IPS-NIHi11 (cell line): ENCODE results near the gene RAPGEF5.

Source experiments
- DNase-seq: peaks from one replicate; pipeline ENCODE4 v3.0.0; 2012; ENCODE audit warnings: mixed read lengths, low spot score

RAPGEF5 gene

DNA sequence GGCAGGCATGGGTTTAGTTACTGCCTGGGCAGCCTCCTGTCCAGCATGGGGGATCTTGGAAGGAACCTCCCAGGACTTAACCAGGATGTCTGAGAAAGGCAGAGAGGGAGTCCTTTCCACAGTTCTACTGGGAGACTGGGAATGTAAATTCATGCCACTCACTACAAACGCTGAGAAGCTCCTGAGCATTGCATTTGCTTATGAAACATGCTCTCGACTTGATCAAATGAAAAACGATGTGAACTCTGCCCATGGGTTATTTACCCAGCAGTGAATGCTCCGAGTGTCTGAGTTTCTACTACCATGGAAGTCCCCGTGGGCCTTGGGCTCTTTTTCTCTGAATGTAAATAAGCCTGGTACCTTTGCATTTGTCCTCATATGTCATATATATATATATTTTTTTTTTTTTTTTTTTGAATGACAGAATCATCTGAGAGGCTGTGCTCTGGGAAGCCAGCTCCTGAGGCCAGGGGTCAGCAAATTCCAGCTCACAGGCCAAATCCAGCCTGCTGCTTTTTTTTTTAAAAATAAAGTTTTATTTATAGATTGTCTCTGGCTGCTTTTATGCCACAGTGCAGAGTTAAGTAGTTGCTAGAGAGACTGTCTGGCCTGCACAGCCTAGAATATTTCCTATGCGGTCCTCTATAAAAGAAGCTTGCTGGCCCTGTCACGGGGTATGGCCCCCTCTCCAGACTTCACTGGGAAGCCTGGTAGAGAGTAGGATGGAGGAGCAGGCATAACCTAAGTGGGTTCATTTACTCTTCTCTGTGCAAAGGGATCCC lies 21.4 kb upstream of the RAPGEF5 start:
- DNase-seq, result no peak

DNA sequence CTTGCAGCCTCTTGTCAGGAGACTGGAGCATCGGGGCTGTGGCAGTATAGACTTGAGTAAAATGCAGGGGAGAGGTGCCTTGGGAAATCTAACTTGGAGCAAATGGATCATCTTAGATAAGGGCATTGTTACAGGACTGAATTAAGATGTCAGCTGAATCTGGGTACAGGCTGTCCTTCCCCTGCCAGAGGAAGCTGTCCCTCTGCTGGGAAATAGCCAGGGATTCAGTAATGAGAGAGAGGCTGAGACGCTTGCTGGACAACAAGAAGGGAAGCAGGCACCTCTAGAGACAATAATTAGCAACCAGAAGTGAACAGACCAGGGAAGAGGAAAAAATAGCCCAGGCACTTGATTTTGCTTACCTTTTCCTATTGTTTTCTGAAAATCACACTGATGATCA lies 20.7 kb upstream of the RAPGEF5 start:
- no peak for DNase-seq

DNA sequence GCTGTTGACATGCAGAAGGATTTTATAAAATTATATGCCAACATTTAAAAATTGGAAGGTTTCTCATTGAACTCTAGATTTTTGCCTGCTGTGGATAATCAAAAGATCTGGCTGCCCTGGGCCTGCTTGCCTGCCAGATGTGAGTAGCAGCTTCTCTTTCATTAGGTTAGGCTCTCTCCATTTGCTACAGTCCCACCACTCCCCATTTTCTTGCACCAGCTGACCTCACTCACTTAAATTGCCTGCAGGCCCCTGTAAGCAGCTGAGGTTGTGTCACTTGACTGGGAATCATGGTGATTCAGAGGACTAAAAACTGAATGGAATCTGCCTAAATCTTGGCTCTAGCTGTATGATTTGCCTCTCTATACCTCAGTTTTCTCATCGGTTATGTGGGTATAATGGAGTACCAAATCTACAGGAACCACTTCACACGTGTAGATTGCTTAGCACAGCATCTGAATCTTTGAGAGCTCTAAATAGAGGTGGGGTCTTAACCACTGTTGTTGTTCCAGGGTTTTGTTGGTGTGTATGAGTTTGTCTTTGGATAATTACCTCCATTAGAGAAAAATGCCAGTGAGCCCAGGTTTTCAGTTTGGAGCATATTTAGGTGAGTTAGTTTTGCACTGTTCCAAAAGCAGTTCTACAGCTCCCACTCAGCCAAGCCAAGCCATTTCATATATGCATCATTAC lies 18.6 kb upstream of the RAPGEF5 start:
- no peak for DNase-seq

DNA sequence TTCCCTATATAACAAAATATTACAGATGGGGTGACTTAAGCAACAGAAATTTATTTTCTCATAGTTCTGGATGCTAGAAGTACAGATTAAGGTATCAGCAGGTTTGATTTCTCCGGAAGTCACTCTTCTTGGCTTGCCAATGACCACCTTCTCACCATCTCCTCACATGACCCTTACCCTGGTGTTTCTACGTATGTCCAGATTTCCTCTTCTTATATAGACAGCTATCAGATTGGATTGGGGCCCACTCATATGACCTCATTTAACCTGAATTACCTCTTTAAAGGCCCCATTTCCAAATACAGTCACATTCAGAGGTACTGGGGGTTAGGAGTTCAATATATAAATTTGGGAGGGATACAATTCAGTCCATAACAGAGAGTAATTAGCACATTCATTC lies 17.0 kb upstream of the RAPGEF5 start:
- DNase-seq, result no peak

DNA sequence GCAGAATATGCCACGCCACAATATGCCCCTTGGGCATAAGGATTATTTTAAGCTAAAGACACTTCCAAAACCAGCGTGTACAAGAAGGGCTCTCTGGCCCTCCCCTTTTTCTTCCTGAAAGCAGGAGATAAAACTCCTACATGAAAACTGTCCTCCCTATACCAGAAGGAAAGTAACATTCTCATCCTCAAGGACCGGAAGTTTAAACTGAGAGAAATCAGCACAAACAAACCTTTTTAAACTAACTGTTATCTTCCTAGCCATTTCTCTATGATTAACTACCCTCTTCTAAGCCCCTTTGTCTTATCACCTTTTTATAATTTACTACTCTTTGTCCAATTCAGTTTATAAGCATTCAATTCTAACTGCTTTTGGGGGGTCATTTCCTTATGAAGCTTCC lies 16.4 kb upstream of the RAPGEF5 start:
- no peak for DNase-seq

DNA sequence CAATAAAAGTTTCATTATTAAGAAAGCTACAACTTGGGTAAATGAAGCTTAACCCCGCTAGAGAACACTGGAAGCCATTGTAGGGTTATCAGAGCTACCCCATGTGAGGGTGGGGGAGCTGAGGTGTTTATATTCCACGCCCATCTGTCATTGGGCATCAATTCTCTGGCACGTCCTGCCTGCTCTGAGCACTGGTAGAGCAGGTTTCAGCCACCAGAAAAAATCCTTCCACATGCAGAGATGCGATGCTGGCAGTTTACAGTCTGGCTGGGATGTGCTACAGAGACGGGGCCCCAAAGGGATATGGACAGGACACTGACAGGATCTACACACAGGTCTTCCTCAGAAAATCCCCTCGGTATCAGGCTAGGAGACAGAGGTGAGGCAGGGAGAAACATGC lies 15.9 kb upstream of the RAPGEF5 start:
- no peak for DNase-seq

DNA sequence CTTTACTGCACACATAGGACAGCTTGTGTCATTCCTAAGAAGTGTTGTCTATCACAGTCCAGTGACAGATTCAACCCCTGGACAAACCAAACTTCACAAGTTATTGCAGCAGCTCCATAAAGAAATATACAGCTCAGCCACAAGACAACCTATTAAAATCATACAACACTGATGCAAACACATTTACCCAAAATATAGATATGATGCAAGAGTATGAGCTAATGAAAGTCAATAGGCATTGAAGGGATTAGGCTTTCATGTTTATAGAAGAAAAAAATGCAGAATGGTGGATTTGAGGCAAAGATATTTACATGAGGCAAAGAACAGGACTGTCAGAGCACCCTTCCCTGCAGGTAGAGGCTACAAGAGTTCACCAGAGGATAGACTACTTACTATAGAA lies 14.9 kb upstream of the RAPGEF5 start:
- DNase-seq, result no peak

DNA sequence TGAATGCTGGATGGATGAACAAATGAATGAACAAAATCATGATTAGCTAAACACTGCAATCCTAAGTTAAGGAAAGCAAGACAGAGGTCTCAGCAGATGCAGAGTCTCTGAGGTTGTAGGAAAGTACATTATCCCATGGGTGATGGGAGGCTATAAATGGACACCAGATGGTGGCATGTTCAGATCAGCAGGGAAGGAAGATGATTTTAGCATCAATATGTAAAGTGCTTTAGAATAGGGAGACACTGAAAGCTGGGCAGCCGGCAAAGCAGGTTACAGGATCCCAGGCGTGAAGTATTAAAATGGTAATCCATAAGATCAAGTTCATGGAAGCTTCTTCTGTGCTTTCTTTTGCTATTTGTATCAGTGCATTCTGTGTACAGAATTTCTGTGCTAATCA lies 7.9 kb upstream of the RAPGEF5 start:
- no peak for DNase-seq

DNA sequence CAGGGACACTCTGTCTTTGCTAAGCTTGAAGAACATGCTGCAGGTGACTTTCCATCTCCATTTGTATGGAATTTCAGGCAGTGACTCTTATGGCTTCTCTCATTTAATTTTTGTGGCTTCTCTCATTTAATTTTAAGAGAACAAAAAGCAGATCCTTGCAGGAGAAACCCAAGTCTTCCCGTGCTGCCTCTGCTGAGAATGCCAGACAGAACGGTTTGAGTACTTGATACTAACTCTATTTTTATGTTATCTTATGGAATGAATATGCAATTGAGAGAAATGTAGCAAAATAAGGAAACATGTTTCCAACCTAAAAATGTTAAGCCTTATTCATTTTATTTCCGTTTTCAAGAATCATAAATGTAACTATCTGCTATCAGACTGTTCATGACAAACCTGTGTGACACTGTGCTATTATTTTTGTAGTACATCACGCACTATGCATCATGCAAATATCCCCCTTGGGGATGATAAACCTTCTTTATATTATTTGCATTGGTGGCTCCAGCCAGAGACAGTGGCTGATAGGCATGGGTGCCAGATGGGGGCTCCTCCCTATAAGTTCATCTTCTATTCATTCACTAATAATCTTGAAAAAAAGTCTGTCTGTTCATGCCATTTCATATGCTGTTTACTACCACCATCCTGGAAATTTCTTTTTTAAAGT lies 6.9 kb upstream of the RAPGEF5 start:
- DNase-seq, result no peak

DNA sequence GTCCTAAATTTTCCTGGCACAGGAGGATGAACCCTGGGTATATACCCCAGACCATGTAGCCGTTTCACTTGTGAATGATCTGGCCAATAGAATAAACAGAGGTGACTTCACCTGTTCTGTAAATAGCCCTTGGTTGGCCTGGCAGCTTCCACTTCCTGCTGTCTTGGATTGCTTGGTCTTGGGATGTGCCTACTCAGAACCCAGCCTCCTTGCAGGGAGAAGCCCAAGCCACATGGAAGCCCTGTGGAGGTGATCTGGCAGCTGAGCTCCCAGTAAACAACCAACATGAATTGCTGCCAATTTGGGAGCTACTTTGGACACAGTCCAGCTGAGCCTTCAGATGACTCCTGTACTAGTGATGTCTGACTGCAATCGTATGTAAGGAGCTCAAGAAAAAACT lies 4.8 kb upstream of the RAPGEF5 start:
- DNase-seq, result no peak

DNA sequence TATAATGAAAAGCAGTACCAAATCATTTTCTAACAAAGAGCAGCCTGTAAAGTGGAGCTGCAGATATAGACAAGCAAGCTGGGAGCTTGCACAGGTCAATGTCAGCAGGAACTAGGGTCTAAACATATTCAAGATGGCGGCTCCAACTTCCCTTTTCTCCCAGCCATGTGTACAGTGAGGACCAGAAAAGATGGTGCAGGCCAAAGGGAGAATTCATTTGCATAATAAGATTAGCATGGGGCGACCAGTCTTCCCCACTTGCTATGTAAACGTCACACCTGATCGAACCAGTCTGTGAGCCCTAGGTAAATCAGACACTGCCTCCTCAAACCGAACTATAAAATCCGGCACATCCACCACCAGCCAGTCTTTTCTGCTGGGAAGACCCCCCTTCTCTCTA lies 4.4 kb upstream of the RAPGEF5 start:
- DNase-seq, result no peak

DNA sequence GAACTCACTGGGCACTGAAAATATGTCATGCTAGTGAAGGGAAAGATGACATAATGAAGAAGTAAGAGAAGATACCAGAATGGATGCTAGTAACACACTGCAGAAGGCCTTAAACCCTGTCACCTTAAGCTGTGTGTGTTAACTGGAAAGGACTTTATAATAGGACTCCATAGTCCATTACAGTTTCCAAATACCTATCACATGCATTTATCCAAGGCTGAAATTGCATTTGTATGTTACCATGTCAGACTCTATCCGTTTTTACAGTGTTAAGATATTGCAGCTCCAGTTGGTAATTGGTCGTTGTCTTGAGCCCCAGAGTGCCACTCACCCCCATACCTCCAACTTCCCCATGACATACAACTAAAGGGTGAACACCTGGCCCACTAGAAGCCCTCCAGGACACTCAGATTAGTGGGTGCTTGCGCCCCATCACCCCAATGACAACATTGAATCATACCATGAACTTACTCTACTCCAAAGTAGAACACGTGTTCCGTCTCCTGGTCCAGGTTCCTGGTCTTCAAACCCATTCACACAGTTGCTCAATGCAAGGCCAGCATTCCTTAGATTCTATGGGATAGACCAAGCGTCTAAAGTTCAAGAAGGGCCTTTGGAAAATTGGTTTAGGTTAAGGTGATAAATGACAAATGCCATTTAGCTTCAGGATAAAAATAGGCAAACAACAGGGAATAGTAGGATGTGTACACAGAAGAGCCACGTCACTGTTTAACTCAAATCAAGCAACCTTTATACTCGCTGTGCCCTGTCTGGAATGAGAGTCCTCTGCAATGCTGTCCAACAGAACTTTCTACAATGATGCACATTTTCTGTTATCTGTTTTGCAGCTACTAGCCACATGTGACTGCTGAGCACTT lies 2.1 kb upstream of the RAPGEF5 start:
- DNase-seq, result no peak

DNA sequence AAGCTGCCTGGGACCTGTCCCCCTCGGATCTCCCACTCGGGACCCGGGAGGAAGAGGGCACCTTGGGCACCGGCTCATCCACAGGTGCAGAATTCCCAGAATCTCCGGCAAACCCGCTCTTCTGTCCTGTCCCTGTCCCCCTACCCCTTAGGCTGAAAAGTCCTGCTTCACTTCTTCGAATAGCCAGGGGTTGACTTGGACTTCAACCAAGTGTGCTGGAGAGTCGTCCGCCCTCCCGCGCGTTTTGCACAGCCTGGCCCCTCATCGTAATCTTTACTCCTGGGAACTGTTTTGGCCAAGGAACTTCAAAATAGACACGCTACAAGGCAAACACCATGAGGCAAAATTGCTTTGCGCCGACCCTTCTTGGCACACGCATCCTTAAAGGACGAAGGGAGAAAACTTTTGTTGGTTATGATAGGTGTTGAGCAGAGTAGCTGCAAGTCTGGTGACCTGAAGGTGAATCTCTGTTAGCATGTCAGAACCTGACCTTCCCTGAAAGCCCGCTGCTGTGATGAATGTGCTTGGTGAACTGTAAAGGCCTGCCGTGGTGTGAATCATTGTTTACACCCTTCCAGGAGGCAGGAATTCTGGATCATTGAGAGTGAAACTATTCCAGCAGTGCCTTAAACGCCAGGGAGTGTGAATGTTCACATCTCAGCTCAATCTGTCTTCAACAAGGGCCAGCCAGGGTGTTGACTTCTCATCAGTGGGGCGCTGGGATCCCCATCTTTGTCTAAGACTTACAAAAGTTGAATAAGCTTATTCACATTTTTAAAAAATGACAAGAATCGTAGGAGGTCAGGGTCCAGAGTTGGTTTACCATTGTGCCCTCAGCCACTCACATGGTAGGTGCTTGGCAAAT lies 589 bp upstream of the RAPGEF5 start:
- peak; percentile 39 for DNase-seq

DNA sequence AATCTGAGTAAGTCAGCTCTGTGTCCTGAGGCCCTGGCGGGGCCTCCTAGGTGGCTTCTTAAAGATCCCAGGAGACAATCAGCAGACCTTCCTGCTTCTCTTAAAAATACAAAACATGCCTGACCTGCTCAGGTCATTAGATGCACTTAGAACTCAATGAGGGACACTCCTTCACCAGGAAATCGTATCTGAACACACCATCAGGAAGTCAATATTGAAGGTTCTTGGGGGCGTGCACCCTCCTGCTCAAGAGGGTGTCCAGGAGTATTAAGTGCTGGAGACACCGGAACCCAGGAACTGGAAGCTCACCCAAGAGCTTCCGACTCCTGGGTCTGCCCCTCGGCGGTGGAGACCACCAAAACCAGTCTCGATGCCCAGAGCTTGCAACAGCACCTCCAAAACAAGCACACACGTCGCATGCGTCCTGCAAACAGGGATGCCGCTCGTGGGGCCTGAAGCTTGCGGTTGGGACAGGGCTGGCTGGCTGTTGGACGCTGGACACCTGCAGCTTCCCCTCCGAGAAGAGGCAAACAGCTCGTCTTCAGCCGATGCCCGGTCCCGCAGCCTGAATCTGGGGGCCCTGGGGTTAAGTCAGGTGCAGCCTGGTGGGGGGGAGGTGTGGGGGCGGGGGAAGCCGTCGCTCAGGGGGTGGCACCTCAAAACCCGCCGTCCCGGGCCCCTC lies 803 bp downstream of the RAPGEF5 start:
- DNase-seq, result peak; percentile 49

DNA sequence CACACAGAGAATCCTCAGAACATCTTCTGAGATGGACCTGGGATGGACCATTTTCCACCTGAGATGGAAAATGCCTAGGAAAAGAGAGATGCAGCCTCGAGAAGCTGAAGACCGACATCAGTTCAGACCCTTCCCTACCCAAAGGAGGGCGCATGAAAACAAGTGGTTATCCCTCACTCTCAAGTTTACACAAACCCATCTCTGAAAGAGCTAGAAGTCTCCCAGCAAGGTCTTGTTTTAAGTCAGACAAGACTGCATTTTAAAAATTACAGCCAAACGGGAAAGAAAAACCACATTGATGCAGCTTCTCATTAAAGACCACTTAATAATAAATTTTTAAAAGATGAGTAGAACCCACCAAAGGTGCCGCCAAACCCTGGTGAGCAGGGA lies 1.3 kb downstream of the RAPGEF5 start:
- no peak for DNase-seq

DNA sequence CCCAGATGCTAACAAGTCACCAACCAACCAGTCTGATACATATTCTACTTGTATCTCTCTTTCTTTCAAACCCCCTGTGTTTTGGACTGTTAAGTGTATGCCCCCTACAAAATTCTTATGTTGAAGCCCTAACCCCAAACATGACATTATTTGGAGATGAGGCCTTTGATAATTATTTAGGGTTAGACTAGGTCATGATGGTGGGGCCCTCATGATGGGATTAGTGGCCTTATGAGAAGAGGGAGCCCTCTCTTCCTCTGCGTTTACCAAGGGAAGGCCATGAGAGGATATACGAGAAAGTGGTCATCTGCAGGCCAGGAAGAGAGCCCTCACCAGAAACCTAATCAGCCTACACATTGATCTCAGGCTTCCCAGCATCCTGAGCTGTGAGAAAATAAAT lies 2.5 kb downstream of the RAPGEF5 start:
- no peak for DNase-seq

DNA sequence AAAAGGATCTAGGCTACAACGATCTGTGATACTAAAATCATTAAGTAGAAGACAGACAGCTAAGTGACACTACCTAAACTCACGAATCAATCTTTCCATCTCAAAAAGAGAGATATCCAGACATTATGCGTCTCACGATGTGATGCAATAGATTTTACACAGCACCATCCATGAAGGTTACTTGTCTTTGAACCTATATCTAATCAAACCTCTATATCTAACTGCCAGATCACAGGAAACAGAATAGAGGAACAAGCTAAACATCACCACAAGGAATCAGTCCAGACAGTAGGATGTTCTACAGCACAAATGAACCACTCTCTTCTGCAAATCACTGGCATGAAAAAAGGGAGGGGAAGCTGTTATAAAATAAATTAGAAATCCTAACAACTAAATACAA lies 4.1 kb downstream of the RAPGEF5 start:
- no peak for DNase-seq

DNA sequence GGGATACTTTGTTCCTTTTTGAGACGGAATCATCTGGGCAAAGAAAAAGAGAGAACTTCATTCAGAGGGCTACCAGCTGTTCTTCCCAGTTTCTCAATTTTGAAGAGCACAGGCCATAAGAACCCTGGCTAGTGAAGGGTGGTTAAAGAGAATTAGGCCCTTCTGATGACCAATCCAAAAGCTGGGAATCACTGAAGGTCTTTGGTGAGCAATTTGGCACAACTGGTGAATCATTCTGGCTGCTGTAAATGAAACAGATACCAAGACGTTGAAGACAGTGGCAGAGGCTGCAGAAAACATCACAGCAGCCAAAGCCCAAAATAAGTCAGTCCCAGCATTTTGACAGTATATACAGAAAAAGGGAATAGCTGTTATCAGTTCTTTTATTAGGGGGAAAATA lies 5.1 kb downstream of the RAPGEF5 start:
- no peak for DNase-seq

DNA sequence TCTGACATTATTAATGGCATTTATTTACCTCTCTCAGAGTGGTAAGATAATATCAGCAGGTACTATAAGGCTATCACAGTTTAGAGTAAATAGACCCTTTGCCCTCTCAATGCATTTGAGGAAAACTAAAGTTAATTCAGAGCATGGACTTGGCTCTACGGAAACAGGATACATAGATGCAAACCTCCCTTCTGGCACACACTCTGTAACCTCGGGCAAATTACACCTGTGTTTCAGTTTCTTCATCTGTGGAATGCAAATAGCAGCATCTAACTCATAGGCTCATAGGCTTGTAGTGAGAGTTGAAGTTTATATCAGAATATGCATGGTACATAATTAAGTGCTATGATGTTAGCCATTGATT lies 5.6 kb downstream of the RAPGEF5 start:
- DNase-seq, result no peak

DNA sequence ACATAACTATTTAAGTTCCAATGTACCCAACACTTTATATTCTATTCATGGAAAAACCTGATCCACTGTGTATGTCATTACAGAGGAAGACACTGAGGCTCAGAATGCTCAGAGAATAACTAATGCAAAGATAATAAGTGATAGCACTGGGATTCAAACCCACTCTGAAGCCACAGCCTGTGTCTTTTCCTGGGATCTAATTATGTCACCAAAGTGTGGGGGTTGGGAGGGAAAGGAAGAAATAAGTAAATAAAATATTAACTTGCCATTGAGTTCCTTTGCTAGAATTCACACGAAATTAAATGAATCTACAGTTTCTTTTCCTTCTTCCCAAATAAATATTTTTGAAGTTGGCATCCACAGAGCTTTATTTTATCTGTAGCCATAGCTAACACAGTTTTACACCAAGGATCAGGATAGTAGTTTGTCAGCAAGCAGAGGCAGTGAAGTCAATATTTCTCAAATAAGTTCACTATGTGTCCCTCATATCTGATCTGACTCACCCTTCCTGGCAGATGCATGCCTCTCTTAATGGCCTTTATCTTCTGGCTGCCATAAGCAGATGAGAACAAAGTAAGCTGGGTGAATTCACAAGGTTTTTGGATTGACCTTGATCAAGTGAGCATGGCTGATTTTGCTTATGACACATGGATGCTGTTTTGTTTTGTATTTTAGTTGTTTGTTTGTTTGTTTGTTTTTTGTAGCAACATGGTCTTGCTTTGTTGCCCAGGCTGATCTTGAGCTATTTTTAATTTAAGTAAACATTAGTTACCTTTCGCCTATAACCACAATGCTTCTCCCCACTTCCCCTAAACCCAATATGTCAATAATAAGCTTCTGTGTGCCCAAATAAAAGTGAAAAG lies 6.3 kb downstream of the RAPGEF5 start:
- DNase-seq, result no peak
